OCI-LY1 (cell line): ENCODE measurements around the gene SLC16A6.

Source experiments
- CTCF ChIP-seq: fragments of 200-600 bp; sonication (generic), shearing (Covaris generic); IDR thresholded peaks from 2 replicates; pipeline ENCODE4 v1.5.1; 2017; ENCODE audit warnings: mild to moderate bottlenecking, antibody characterized with exemption, low read length, moderate library complexity, mixed read lengths
- EZH2 ChIP-seq: fragments of 200-600 bp; sonication (generic), shearing (Covaris generic); IDR thresholded peaks from 2 replicates; pipeline ENCODE4 v1.8.0; 2017; ENCODE audit warnings: borderline replicate concordance, mixed run types, mild to moderate bottlenecking, antibody characterized with exemption, low read length, moderate library complexity, mixed read lengths

GRCh38 chr17:68324114-68324513 lies 33.2 kb upstream of the SLC16A6 start:
- TF ChIP-seq CTCF (no peak), EZH2 (no peak)
